ENCODE measurements around the gene ZNF416.
A peak's percentile ranks its signal among the peaks of the same experiment; 100 is the strongest.

- TF ChIP-seq NR1H2 (CRISPR knock-in tag; IDR thresholded peaks at IDR 0.05), result no peak
- no peak for TF ChIP-seq DEAF1 (CRISPR knock-in tag; IDR thresholded peaks at IDR 0.05)
- no peak for TF ChIP-seq CUX1 (CRISPR knock-in tag; IDR thresholded peaks at IDR 0.05)
- TF ChIP-seq DNMT1 (IDR thresholded peaks at IDR 0.05), result no peak
- TF ChIP-seq ZNF3 (CRISPR knock-in tag; IDR thresholded peaks at IDR 0.05), result no peak
- TF ChIP-seq NFXL1 (CRISPR knock-in tag; IDR thresholded peaks at IDR 0.05), result no peak
- TF ChIP-seq HIVEP1 (CRISPR knock-in tag; IDR thresholded peaks at IDR 0.05), result no peak
- no peak for TF ChIP-seq ZKSCAN8 (CRISPR knock-in tag; IDR thresholded peaks at IDR 0.05)
- no peak for TF ChIP-seq PRPF4 (IDR thresholded peaks at IDR 0.05; ENCODE audit: insufficient read depth, low read depth, low read length, poor library complexity, severe bottlenecking)
- TF ChIP-seq CEBPB (tag; IDR thresholded peaks at IDR 0.05), result no peak
- no peak for TF ChIP-seq TAF1 (IDR thresholded peaks at IDR 0.05; ENCODE audit: control insufficient read depth, extremely low read depth, insufficient read depth, low read length, severe bottlenecking)
- TF ChIP-seq CTCF (IDR thresholded peaks at IDR 0.05 in 2 of 3, conservative IDR thresholded peaks at IDR 0.05 in 1 of 3; ENCODE audit: insufficient read depth in 2 of 3, low read depth in 1 of 3, low read length in 3 of 3), result peak; percentile 19 to 35 (median 23); a peak in 2 of 6 replicates
- no peak for TF ChIP-seq TCF7L2 (IDR thresholded peaks at IDR 0.05; ENCODE audit: low read depth, low read length)
Observed at GRCh38 chr19:57578487-57579205, at the start of gene ZNF416.
